BE2C (cell line): Measurements from ENCODE around the gene CST4.

Experiments used
- DNase-seq: peaks from one replicate; pipeline ENCODE4 v3.0.0-alpha.2; 2020
- H3K27me3 ChIP-seq: fragments of 250-450 bp; sonication (Bioruptor Pico); 2 replicates; pipeline ENCODE4 v1.5.1; 2020; ENCODE audit warnings: mild to moderate bottlenecking
- H3K36me3 ChIP-seq: fragments of 250-450 bp; sonication (Bioruptor Pico); 2 replicates; pipeline ENCODE4 v1.5.1; 2020; ENCODE audit warnings: mild to moderate bottlenecking
- H3K4me1 ChIP-seq: fragments of 250-450 bp; sonication (Bioruptor Pico); 2 replicates; pipeline ENCODE4 v1.5.1; 2020
- H3K4me3 ChIP-seq: 2 replicates; pipeline ENCODE4 v1.5.1; 2011; ENCODE audit warnings: low read depth, low read length
- H3K9me3 ChIP-seq: fragments of 250-450 bp; sonication (Bioruptor Pico); 2 replicates; pipeline ENCODE4 v1.5.1; 2020
- TF ChIP-seq, protein P1 (sequence below): IDR thresholded peaks from 2 replicates; pipeline ENCODE4 v1.5.1; 2012; ENCODE audit warnings: mild to moderate bottlenecking, low read depth, low read length

CST4 gene

DNA sequence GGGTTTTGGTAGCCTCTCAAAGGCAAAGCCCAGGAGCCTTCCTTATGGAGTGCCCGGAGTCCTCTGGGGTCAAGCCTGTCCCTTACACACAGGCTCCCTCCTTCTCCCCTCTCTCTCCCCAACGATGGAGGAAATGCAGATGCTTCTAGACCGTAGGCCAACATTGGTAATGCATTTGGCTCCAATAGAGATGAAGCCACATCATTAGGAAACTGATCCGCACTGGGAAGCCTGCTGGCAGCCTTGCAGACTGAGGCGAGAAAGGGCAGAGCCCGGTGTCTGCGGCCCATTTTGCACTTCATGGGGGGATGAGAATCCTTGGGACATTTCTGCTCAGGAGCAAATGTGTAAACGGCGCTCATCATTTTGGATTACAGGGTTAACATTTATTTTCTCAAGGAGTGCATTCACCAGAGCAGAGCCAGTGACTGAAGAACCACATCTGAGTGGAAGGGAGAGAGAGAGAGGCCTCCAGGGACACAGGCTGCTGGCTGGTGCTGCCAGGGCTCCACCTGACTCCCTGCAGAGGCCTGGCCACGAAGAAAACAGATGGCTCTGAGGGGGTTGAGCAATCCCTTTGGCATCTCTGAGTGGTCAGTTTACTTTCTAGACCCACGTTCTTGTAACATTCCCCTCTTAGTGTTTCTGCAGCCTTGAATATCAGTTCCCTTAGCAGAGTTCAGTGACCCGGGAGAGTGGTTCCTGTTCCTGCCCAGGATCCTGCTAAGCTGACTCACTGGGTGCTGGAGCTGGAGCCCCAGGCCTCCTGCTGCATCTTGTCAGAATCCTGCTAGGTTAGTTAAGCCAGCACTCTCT is 46.7 kb downstream of the CST4 start:
- no peaks in the 10 kb centered on the region; the same call in 1 of the 2 replicates for H3K9me3 ChIP-seq
- TF ChIP-seq, protein P1, sequence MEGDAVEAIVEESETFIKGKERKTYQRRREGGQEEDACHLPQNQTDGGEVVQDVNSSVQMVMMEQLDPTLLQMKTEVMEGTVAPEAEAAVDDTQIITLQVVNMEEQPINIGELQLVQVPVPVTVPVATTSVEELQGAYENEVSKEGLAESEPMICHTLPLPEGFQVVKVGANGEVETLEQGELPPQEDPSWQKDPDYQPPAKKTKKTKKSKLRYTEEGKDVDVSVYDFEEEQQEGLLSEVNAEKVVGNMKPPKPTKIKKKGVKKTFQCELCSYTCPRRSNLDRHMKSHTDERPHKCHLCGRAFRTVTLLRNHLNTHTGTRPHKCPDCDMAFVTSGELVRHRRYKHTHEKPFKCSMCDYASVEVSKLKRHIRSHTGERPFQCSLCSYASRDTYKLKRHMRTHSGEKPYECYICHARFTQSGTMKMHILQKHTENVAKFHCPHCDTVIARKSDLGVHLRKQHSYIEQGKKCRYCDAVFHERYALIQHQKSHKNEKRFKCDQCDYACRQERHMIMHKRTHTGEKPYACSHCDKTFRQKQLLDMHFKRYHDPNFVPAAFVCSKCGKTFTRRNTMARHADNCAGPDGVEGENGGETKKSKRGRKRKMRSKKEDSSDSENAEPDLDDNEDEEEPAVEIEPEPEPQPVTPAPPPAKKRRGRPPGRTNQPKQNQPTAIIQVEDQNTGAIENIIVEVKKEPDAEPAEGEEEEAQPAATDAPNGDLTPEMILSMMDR, result no peak
- no peak overlapping the region for H3K4me3 ChIP-seq
- H3K36me3 ChIP-seq, result no peaks in the 10 kb centered on the region
- DNase-seq, result peak; percentile 49
- no peaks in the 10 kb centered on the region for H3K27me3 ChIP-seq
- H3K4me1 ChIP-seq, result no peaks in the 10 kb centered on the region

DNA sequence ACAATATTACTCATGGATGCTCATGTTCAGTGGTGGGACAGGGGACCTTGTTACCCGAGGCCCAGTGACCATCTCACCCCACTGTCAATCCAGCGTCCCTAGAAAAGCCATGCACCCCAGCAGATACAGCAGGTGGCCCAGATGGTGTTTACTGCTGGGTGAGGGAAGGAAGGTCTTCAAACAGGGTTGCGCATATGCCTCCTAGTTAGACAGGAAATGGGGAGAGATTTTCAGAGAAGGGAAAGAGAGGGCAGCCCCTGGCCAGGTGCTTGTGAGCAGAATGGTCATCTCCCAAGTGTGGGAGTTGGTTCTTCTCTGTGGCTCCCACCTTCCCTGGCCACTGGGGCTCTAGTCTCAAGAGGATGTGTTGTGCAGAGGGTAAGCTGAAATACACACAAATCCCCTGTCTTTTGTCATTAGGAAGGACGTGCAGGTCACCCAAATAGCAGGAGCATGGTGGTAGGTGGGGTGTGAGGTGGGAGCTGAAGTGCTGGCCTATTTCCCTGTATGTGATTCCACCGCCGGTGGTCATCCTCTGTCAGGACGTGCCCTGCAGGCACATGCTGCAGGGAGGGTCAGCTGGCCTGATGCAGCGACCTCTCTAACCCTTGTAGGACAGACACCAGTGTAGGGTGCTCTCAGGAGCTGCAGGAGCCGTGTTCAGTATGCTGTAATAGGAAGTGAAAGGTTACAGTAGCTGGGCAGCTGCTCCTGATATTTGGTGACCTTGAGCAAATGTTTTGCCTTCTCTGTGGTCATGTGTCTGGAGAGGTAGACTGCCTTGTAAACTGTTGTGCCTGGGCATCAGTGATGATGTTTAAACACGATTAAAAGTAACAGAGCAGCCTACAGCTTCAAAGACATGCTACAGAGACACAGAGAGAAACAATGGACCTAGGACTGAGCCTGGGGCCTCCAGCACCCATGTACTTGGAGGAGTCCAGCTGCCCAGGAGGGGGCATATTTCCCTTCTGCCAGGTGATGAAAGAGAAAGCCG is 47.9 kb downstream of the CST4 start:
- no peaks in the 10 kb centered on the region for H3K4me1 ChIP-seq
- no peak for DNase-seq

DNA sequence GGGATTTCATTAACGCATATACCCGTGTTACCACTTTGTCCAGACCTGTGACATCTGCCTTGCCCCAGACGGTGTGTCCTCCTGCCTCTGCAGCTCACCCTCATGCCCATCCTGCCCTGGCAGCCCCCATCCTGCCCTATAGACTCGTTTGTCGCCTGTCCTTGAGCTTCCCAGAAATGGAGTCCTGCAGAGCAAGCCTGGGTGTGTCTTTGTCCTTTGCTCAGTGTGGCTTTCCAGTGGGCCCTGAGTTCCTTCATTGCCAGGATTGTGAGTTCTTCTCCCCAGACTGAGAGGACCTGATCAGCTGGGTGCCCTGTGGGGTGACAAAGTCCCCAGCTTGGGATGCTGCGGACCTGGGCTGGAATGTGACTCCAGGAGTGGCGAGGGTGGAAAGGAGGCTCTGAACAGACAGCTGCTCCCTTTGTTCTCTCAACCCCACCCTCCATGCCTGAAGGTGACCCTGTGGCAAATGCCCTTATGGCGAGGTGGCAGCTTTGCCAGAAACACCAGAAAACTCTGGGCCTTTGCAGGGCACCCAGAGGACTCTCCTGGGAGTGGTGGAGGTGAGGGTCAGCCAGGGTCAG is 48.7 kb downstream of the CST4 start:
- no peak for DNase-seq
- no peaks in the 10 kb centered on the region for H3K27me3 ChIP-seq
- H3K9me3 ChIP-seq, result no peaks in the 10 kb centered on the region; the same call in 1 of the 2 replicates
- no peaks in the 10 kb centered on the region for H3K4me1 ChIP-seq
- no peaks in the 10 kb centered on the region for H3K36me3 ChIP-seq
- TF ChIP-seq, protein P1, result no peak
- no peak overlapping the region for H3K4me3 ChIP-seq

More for the DNA sequence above, 47.9 kb downstream of the CST4 start:
- TF ChIP-seq, protein P1, result no peak
- Histone ChIP-seq H3K36me3 (no peaks in the 10 kb centered on the region), H3K9me3 (no peaks in the 10 kb centered on the region; the same call in 1 of the 2 replicates), H3K4me3 (no peak overlapping the region), H3K27me3 (no peaks in the 10 kb centered on the region)

DNA sequence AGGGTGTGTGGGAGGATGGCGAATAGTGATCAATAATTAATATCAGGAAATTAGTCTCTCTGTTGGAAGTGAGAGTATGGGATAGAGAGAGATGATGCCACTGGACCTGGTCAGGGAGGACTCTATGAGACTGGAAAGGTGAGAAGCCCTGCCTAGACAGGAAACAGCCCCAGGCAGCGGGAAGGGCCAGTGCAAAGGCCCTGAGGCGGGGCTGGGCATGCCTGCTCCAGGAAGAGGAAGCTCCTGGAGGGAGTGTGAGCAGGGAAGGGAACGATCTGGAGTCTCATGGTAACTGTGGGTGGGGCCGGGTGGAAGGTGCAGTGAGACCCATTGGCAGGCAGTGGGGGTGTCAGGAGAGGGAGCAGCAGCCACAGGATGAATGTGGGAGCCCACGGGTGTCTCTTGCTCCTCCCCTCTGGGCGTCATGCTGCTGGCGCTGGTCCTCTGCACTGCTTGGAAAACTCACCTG is 49.3 kb downstream of the CST4 start:
- H3K27me3 ChIP-seq, result no peaks in the 10 kb centered on the region
- no peak for DNase-seq
- no peaks in the 10 kb centered on the region for H3K9me3 ChIP-seq
- TF ChIP-seq, protein P1, result no peak
- H3K4me3 ChIP-seq, result no peak overlapping the region
- no peaks in the 10 kb centered on the region for H3K4me1 ChIP-seq
- no peaks in the 10 kb centered on the region for H3K36me3 ChIP-seq

DNA sequence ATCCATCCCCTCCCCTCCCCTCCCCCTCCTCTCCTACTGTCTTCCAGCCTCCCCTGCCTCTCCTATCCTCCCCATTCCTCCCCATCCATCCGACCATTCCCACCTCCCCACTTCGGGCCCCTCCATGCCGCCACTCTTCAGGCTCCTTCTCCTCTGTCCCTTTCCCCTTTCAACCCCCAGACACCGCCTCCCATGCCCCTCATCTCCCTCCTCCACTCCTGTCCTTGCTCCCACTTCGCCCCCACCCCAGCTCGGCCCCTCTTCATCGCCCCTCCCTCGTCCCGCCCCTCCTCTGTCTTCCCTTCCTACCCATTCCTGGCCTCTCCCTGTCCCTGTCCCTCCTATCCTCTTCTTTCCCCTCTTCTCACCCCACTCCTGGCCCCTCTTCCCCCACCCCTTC is 50.5 kb downstream of the CST4 start:
- no peaks in the 10 kb centered on the region for H3K36me3 ChIP-seq
- no peak overlapping the region for H3K4me3 ChIP-seq
- TF ChIP-seq, protein P1, result no peak
- H3K4me1 ChIP-seq, result no peaks in the 10 kb centered on the region
- no peaks in the 10 kb centered on the region for H3K9me3 ChIP-seq
- no peak for DNase-seq
- no peaks in the 10 kb centered on the region for H3K27me3 ChIP-seq
